ENCODE measurements around the gene FOXD1.

Gene FOXD1

DNA sequence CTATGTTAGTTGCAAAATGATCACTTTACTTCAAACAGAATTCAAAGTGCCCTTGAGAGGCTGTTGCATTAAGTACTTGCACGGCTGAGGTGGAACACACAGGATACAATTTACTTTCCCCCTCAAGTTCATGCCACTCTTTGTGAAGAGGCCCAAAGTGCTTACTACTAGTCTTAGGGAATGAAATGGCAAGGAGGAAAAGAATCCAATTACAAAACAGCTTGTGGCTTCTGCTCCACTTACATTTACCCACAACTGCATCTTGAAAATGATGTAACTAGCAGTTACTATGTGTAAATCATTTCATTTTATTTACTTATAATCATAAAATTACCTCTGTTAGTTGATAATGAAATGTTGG lies 14.6 kb downstream of the FOXD1 start:
- ChIA-PET CTCF (interaction anchor here (0.9 kb wide), 3 partner anchors 12 to 138 kb away, joined by 3 read pairs; no protein-coding TSS in a partner anchor), POLR2A (interaction anchor here (1.2 kb wide), 1 partner anchor 14 kb away, joined by 4 read pairs; the partner anchor contains the start of gene FOXD1)
- no peak for DNase-seq (ENCODE audit: extremely low spot score)

DNA sequence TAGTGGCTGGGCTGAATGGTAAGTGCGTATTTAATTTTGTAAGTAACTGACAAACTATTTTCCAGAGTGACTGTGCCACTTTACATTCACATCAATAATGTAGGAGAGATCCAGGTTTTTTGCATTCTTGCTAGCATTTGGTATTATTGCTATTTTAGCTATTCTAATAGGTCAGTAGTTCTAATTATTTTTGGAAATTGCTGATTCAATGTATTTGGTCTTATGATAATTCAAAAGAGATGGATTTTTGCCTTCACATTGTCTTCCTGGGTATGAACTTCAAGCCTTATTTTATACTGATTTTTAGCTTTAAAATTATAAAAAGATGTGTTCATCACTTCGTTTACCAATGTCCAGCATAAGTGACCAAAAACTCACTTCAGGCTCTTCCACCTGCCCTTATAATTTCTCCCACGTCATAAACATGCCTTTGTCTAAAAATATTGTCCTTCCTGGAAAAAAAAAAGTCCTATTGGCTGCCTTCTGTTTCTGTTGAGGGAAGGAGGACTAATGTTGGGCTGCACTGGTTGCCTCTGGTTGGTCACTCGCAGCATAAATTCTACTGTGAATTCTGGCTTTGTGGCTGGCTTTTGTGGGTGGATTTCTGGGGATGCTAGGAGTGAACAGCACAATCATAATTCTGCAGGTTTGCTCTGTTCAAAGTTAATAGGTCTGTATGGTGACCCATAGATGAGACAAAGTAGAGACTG lies 15.2 kb downstream of the FOXD1 start:
- POLR2A ChIA-PET, result interaction anchor here (1.0 to 1.2 kb wide), 2 partner anchors 15 to 55 kb away, joined by 3 to 4 read pairs; partner anchors contain the start of gene FOXD1
- no peak for DNase-seq (ENCODE audit: extremely low spot score)
- CTCF ChIA-PET, result interaction anchor here (0.9 kb wide), 1 partner anchor 12 kb away, joined by 3 read pairs; no protein-coding TSS in a partner anchor
- no peak for TF ChIP-seq FOXM1 (IDR thresholded peaks at IDR 0.05; ENCODE audit: borderline replicate concordance)
- no peak for TF ChIP-seq HDGF (IDR thresholded peaks at IDR 0.05; ENCODE audit: borderline replicate concordance)
- no peak for TF ChIP-seq SUZ12 (IDR thresholded peaks at IDR 0.05)
- TF ChIP-seq SP1 (IDR thresholded peaks at IDR 0.05), result no peak
- TF ChIP-seq CTBP1 (IDR thresholded peaks at IDR 0.05; ENCODE audit: borderline replicate concordance), result no peak
- no peak for TF ChIP-seq TARDBP (IDR thresholded peaks at IDR 0.05)
- no peak for TF ChIP-seq ELF4 (IDR thresholded peaks at IDR 0.05)
- TF ChIP-seq FOXA1 (IDR thresholded peaks at IDR 0.05), result no peak
- TF ChIP-seq FOXK2 (IDR thresholded peaks at IDR 0.05), result no peak
- TF ChIP-seq, protein P1, sequence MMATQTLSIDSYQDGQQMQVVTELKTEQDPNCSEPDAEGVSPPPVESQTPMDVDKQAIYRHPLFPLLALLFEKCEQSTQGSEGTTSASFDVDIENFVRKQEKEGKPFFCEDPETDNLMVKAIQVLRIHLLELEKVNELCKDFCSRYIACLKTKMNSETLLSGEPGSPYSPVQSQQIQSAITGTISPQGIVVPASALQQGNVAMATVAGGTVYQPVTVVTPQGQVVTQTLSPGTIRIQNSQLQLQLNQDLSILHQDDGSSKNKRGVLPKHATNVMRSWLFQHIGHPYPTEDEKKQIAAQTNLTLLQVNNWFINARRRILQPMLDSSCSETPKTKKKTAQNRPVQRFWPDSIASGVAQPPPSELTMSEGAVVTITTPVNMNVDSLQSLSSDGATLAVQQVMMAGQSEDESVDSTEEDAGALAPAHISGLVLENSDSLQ (IDR thresholded peaks at IDR 0.05), result no peak
- no peak for TF ChIP-seq ZNF384 (IDR thresholded peaks at IDR 0.05)
- no peak for TF ChIP-seq L3MBTL2 (conservative IDR thresholded peaks at IDR 0.05)
- TF ChIP-seq ARNT (IDR thresholded peaks at IDR 0.05), result no peak
- TF ChIP-seq BHLHE40 (IDR thresholded peaks at IDR 0.05; ENCODE audit: borderline replicate concordance), result no peak

More for the DNA sequence above, 14.6 kb downstream of the FOXD1 start:
- no peak for TF ChIP-seq L3MBTL2 (conservative IDR thresholded peaks at IDR 0.05)
- TF ChIP-seq, protein P1 (IDR thresholded peaks at IDR 0.05), result no peak
- no peak for TF ChIP-seq ELF4 (IDR thresholded peaks at IDR 0.05)
- TF ChIP-seq CTBP1 (IDR thresholded peaks at IDR 0.05; ENCODE audit: borderline replicate concordance), result no peak
- TF ChIP-seq HDGF (IDR thresholded peaks at IDR 0.05; ENCODE audit: borderline replicate concordance), result no peak
- TF ChIP-seq ARNT (IDR thresholded peaks at IDR 0.05), result no peak
- TF ChIP-seq TARDBP (IDR thresholded peaks at IDR 0.05), result no peak
- no peak for TF ChIP-seq FOXM1 (IDR thresholded peaks at IDR 0.05; ENCODE audit: borderline replicate concordance)

DNA sequence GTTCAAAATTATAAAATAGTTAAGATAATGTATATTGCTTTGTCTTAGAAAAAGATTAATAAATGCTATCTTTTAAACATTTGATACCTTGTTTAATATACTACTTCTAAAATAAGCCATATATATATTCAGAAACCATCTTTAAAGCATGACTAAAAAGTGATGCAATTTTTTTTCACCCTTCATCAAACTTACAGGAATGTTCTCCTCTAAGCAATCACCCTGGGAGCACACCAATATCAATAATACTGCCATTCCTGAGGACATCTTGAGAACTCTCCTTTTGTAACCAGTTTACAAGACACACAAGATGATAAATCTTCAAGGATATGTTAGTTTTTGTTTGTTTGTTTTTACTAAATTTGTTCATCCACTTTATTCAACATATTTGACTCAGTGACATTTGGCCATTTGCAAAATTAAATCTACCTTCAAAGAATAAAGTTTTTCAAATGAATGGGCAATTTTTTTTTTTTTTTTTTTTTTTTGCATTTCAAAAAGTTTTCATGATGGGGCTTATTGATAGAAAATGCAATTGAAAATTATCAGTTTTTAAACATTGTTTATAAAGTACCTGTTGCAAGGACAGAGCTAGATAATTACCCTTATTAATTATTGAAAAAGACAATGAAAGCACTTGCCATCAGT lies 17.2 kb downstream of the FOXD1 start:
- POLR2A ChIA-PET, result no interaction called here

DNA sequence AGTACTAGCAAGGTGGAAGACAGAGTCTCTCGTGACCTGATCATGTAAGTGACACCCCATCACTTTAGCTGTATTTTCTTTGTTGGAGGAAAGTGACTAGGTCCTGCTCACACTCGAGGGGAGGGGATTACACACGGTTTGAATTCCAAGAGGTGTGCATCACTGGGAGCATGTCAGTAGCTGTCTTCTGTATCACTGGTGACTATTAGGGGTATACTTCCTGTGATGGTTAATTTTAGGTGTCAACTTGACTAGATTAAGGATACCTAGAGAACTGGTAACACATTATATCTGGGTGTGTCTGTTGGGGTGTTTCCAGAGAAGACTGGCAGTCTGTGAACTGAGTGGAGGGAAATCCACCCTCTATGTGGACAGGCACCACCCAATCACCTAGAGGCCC lies 22.5 kb downstream of the FOXD1 start:
- no peak for DNase-seq (ENCODE audit: extremely low spot score)
- no peak for TF ChIP-seq LEF1 (IDR thresholded peaks at IDR 0.05; ENCODE audit: borderline replicate concordance)
- no peak for TF ChIP-seq ZNF384 (IDR thresholded peaks at IDR 0.05)
- TF ChIP-seq HDGF (IDR thresholded peaks at IDR 0.05; ENCODE audit: borderline replicate concordance), result no peak
- TF ChIP-seq BHLHE40 (IDR thresholded peaks at IDR 0.05; ENCODE audit: borderline replicate concordance), result no peak
- TF ChIP-seq, protein P1 (IDR thresholded peaks at IDR 0.05), result no peak
- TF ChIP-seq SUZ12 (IDR thresholded peaks at IDR 0.05), result no peak
- no peak for TF ChIP-seq L3MBTL2 (conservative IDR thresholded peaks at IDR 0.05)
- TF ChIP-seq NFRKB (IDR thresholded peaks at IDR 0.05), result no peak
- TF ChIP-seq CTBP1 (IDR thresholded peaks at IDR 0.05; ENCODE audit: borderline replicate concordance), result no peak
- no peak for TF ChIP-seq FOXM1 (IDR thresholded peaks at IDR 0.05; ENCODE audit: borderline replicate concordance)
- no peak for TF ChIP-seq ELF4 (IDR thresholded peaks at IDR 0.05)
- TF ChIP-seq FOXA1 (IDR thresholded peaks at IDR 0.05), result no peak
- TF ChIP-seq FOXK2 (IDR thresholded peaks at IDR 0.05), result no peak
- TF ChIP-seq SP1 (IDR thresholded peaks at IDR 0.05), result no peak
- POLR2A ChIA-PET, result no interaction called here
- CTCF ChIA-PET, result interaction anchor here (0.7 kb wide), 1 partner anchor 256 kb away, joined by 3 read pairs; no protein-coding TSS in a partner anchor

More for the DNA sequence above, 17.2 kb downstream of the FOXD1 start:
- CTCF ChIA-PET, result interaction anchor here (0.6 kb wide), 1 partner anchor 20 kb away, joined by 3 read pairs; no protein-coding TSS in a partner anchor
- DNase-seq (ENCODE audit: extremely low spot score), result no peak
- no peak for TF ChIP-seq TARDBP (IDR thresholded peaks at IDR 0.05)
- peak; percentile 69 for TF ChIP-seq ZNF384 (IDR thresholded peaks at IDR 0.05)

DNA sequence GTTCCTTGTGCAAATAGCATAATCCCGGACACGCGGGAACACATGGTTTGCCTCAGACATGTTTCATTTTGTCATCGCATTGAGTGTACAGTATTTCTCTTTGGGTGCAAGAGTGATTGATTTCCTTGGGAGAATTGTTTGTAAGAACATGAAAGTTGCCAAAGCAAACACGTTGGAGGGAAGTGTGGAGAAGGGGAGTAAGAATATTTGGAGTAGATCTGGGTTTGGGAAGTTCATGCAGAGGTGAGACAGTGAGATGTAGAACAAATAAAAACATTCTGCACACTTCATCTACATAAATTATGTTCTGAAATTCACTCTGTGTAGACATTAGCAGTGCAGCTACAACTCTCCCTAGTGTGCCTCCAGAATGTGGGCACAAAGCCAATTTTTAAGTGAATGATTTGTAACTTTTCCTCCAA lies 24.0 kb downstream of the FOXD1 start:
- ChIA-PET POLR2A (interaction anchor here (1.0 kb wide), 1 partner anchor 12 kb away, joined by 4 read pairs; no protein-coding TSS in a partner anchor), CTCF (no interaction called here)
- no peak for TF ChIP-seq HDGF (IDR thresholded peaks at IDR 0.05; ENCODE audit: borderline replicate concordance)
- TF ChIP-seq, protein P1 (IDR thresholded peaks at IDR 0.05), result peak; percentile 28; the same call in 1 of the 2 replicates
- DNase-seq (ENCODE audit: extremely low spot score), result no peak

All from HEK293T (cell line).